ENCODE measurements around the gene MGAT3. TPM values are rescaled to one million over a fixed set of nuclear protein-coding genes. Genes with fewer than 3 reads are reported as not detected.

The MGAT3 gene
- total RNA-seq, 4 donors from 2014 or later: 0.55 to 1.0 (median 0.59) TPM

DNA sequence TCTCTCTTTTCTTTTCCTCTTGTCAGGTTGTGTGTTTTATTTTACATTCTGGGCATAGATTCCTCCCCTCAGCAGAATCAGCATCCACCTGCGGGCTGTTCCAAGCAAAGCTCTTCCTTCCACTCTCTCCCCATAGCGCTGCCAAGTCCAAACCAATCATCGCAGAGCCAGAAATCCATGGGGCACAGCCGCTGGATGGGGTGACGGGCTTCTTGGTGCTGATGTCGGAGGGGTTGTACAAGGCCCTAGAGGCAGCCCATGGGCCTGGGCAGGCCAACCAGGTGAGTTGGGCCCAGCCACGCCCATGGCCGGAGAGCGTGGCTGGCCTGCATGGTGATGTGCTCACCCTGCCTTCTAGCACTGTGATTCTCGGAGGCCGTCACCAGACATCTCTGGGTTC lies 35.1 kb upstream of the MGAT3 start:
- TF ChIP-seq, protein P1, sequence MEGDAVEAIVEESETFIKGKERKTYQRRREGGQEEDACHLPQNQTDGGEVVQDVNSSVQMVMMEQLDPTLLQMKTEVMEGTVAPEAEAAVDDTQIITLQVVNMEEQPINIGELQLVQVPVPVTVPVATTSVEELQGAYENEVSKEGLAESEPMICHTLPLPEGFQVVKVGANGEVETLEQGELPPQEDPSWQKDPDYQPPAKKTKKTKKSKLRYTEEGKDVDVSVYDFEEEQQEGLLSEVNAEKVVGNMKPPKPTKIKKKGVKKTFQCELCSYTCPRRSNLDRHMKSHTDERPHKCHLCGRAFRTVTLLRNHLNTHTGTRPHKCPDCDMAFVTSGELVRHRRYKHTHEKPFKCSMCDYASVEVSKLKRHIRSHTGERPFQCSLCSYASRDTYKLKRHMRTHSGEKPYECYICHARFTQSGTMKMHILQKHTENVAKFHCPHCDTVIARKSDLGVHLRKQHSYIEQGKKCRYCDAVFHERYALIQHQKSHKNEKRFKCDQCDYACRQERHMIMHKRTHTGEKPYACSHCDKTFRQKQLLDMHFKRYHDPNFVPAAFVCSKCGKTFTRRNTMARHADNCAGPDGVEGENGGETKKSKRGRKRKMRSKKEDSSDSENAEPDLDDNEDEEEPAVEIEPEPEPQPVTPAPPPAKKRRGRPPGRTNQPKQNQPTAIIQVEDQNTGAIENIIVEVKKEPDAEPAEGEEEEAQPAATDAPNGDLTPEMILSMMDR (IDR thresholded peaks at IDR 0.05 in 4 of 5, conservative IDR thresholded peaks at IDR 0.05 in 1 of 5): no peak
- TF ChIP-seq POLR2A (IDR thresholded peaks at IDR 0.05): no peak
- no peak for ATAC-seq
- Histone ChIP-seq H3K4me1 (peaks cover 0 to 1% of the 10 kb centered on the region in 2 donors), H3K27me3 (no peaks in the 10 kb centered on the region), H3K27ac (no peak overlapping the region), H3K36me3 (peaks cover 0 to 77% of the 10 kb centered on the region in 2 donors), H3K9me3 (no peaks in the 10 kb centered on the region), H3K4me3 (no peak overlapping the region)
- intact Hi-C loops (cut with DNase I; ENCODE audit: low total_unique reads): no loop called here
- DNase-seq: no peak
- in situ Hi-C loops (cut with MboI; ENCODE audit: low sequenced_read_pairs in 4 of 4): no loop called here

DNA sequence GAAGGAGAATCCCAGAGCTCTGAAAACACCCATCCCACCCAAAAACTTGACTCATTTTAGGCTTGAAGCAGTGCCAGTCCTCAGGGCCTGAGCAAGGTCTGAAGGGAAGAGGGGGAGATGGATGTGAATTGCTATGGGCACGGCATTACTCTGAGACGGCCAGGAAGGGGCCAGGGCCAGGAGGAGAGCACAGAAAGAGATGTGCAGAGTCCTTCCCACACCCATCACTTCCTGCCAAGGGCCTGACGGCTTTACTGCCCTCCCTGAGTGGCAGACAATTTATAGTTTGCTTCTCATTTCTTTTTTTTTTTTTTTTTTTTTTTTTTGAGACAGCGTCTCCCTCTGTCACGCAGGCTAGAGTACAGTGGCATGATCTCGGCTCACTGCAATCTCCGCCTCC lies 34.7 kb upstream of the MGAT3 start:
- in situ Hi-C loops (cut with MboI; ENCODE audit: low sequenced_read_pairs in 4 of 4): no loop called here
- Histone ChIP-seq H3K4me1 (no peaks in the 10 kb centered on the region), H3K27ac (no peak overlapping the region), H3K36me3 (peaks cover 0 to 77% of the 10 kb centered on the region in 2 donors), H3K4me3 (no peak overlapping the region), H3K9me3 (no peaks in the 10 kb centered on the region), H3K27me3 (no peaks in the 10 kb centered on the region)
- TF ChIP-seq POLR2A (IDR thresholded peaks at IDR 0.05): no peak
- TF ChIP-seq, protein P1 (IDR thresholded peaks at IDR 0.05 in 4 of 5, conservative IDR thresholded peaks at IDR 0.05 in 1 of 5): no peak
- intact Hi-C loops (cut with DNase I; ENCODE audit: low total_unique reads): no loop called here
- DNase-seq (no peak), ATAC-seq (no peak)

DNA sequence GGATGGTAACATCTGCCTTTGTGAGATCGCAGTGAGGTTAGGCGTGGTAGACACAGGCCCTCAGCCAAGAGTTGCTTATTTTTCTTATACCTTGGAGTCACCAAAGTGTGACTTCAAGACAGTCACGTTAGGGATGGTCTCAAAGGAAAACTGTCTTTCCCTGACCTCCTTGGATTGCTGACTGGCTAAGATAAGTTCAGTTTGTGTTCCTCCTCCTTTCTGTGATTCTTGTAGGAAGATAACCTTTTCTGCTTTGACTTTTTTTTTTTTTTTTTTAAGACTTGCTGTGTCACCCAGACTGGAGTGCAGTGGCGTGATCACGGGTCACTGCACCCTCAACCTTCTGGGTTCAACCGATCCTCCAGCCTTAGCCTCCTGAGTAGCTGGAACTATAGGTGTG lies 34.1 kb upstream of the MGAT3 start:
- H3K4me3 ChIP-seq: no peak overlapping the region
- no peaks in the 10 kb centered on the region for H3K9me3 ChIP-seq
- no peak for DNase-seq
- no peak for TF ChIP-seq POLR2A (IDR thresholded peaks at IDR 0.05)
- TF ChIP-seq, protein P1 (IDR thresholded peaks at IDR 0.05 in 4 of 5, conservative IDR thresholded peaks at IDR 0.05 in 1 of 5): no peak
- in situ Hi-C loops (cut with MboI; ENCODE audit: low sequenced_read_pairs in 4 of 4) (no loop called here), intact Hi-C loops (cut with DNase I; ENCODE audit: low total_unique reads) (no loop called here)
- peaks cover 0 to 76% of the 10 kb centered on the region in 2 donors for H3K36me3 ChIP-seq
- H3K4me1 ChIP-seq: no peaks in the 10 kb centered on the region
- no peak for ATAC-seq
- H3K27ac ChIP-seq: no peak overlapping the region
- no peaks in the 10 kb centered on the region for H3K27me3 ChIP-seq

DNA sequence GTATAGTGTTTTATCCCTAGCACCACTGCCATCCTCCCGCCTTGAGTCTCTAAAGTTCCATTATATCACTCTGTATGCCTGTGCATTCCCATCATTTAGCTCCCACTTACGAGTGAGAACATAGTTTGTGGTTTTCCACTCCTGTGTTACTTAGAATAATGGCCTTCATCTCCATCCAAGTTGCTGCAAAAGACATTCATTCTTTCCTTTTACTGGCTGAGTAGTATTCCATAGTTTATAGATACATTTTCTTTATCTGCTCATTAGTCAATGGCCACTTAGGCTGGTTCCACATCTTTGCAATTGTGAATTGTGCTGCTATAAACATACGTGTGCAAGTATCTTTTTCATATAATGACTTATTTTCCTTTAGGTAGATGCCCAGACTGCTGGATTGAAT lies 32.8 kb upstream of the MGAT3 start:
- Histone ChIP-seq H3K4me3 (no peak overlapping the region), H3K27me3 (no peaks in the 10 kb centered on the region), H3K4me1 (no peaks in the 10 kb centered on the region), H3K27ac (no peak overlapping the region), H3K9me3 (no peaks in the 10 kb centered on the region), H3K36me3 (peaks cover 0 to 76% of the 10 kb centered on the region in 2 donors)
- TF ChIP-seq, protein P1 (IDR thresholded peaks at IDR 0.05 in 4 of 5, conservative IDR thresholded peaks at IDR 0.05 in 1 of 5): no peak
- no peak for TF ChIP-seq POLR2A (IDR thresholded peaks at IDR 0.05)
- in situ Hi-C loops (cut with MboI; ENCODE audit: low sequenced_read_pairs in 4 of 4): no loop called here
- DNase-seq: no peak
- intact Hi-C loops (cut with DNase I; ENCODE audit: low total_unique reads): no loop called here
- ATAC-seq: no peak

DNA sequence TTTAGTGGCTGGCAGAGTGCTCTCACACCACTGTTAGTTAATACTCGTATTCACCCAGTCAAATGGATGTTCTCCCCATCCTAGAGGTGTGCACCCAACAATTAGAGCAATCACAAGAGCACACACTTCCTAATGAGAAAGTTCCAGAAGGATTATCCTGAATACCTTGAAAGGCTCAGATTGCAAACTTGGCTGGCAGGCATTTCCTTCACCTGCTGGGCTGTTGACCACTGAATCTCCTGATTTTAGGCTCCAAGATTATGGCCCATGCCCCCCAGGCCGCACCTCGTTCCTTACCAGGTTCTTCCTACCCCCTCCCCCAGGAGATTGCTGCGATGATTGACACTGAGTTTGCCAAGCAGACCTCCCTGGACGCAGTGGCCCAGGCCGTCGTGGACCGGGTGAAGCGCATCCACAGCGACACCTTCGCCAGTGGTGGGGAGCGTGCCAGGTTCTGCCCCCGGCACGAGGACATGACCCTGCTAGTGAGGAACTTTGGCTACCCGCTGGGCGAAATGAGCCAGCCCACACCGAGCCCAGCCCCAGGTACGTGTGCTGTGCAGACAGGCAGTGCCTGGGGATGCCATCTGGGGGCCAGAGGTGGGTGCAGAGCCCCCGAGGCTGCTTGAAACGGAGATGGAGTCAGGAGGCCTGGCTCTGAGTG lies 30.3 kb upstream of the MGAT3 start:
- in situ Hi-C loops (cut with MboI; ENCODE audit: low sequenced_read_pairs in 4 of 4): no loop called here

More for the DNA sequence above, 30.3 kb upstream of the MGAT3 start:
- TF ChIP-seq POLR2A (IDR thresholded peaks at IDR 0.05): no peak
- TF ChIP-seq, protein P1 (IDR thresholded peaks at IDR 0.05 in 4 of 5, conservative IDR thresholded peaks at IDR 0.05 in 1 of 5): no peak
- Histone ChIP-seq H3K9me3 (no peaks in the 10 kb centered on the region), H3K36me3 (peaks cover 0 to 71% of the 10 kb centered on the region in 2 donors), H3K4me3 (no peak overlapping the region), H3K4me1 (peaks cover 9 to 11% of the 10 kb centered on the region in 2 donors), H3K27me3 (no peaks in the 10 kb centered on the region), H3K27ac (no peak overlapping the region)
- intact Hi-C loops (cut with DNase I; ENCODE audit: low total_unique reads): no loop called here
- DNase-seq: no peak
- no peak for ATAC-seq

Data from gastrocnemius medialis (tissue), 4 donors.